Left ventricle myocardium superior (tissue), 1 donor: ENCODE results near the gene RBPJ. TPM values are rescaled to one million over a fixed set of nuclear protein-coding genes. Genes with fewer than 3 reads are reported as not detected.

Experiments used
- ATAC-seq: fragments of 200-7000 bp; cut with Tn5 transposase; one replicate; pipeline ENCODE4 v1.9.1; 2020; ENCODE audit warnings: mild to moderate bottlenecking, moderate library complexity
- DNase-seq: peaks from one replicate; pipeline ENCODE4 v3.0.0-alpha.2; 2020
- intact Hi-C: fragments of 100-400 bp; cut with micrococcal nuclease; formaldehyde crosslinking; loops from one replicate; pipeline ENCODE4 v1.11.0; 2022
- total RNA-seq: library from RNA; stranded (reverse); fragmentation: NEBNext Ultra II Directional; extraction: Animal tissue kit (Norgen Biotek cat#: 25700); gene quantifications from one replicate; pipeline ENCODE4 v1.2.1, GENCODE V29; 2021
- donor health status: DM: no; HTN: yes; CAD: no; lungs with severe emphysema.

Gene RBPJ
- total RNA-seq, 1 donor from 2014 or later = 48.4 TPM

- intact Hi-C loops = no loop called here
- no peak for ATAC-seq
- DNase-seq = no peak
Measured at GRCh38 chr4:26467724-26468123, 146.9 kb downstream of the RBPJ start.

GRCh38 chr4:26468283-26468949, 147.6 kb downstream of the RBPJ start:
- intact Hi-C loops = no loop called here
- no peak for ATAC-seq

GRCh38 chr4:26468977-26469376, 148.2 kb downstream of the RBPJ start:
- intact Hi-C loops = no loop called here

More at GRCh38 chr4:26468283-26468949, 147.6 kb downstream of the RBPJ start:
- DNase-seq = no peak

GRCh38 chr4:26471890-26472289, 151.1 kb downstream of the RBPJ start:
- DNase-seq (no peak), ATAC-seq (no peak)
- intact Hi-C loops = no loop called here

More at GRCh38 chr4:26468977-26469376, 148.2 kb downstream of the RBPJ start:
- DNase-seq = no peak
- ATAC-seq = no peak

- no peak for ATAC-seq
- intact Hi-C loops = no loop called here
- no peak for DNase-seq
Measured at GRCh38 chr4:26473893-26474292, 153.1 kb downstream of the RBPJ start.

GRCh38 chr4:26474551-26474950, 153.7 kb downstream of the RBPJ start:
- ATAC-seq = no peak
- intact Hi-C loops = no loop called here
- no peak for DNase-seq

GRCh38 chr4:26475716-26476115, 154.9 kb downstream of the RBPJ start:
- intact Hi-C loops = no loop called here
- DNase-seq = no peak
- no peak for ATAC-seq

- intact Hi-C loops = no loop called here
- DNase-seq (no peak), ATAC-seq (no peak)
Measured at GRCh38 chr4:26476545-26476944, 155.7 kb downstream of the RBPJ start.

- no peak for DNase-seq
- intact Hi-C loops = no loop called here
- no peak for ATAC-seq
Measured at GRCh38 chr4:26478330-26478729, 157.5 kb downstream of the RBPJ start.

GRCh38 chr4:26482508-26483462, 162.0 kb downstream of the RBPJ start:
- intact Hi-C loops = no loop called here
- ATAC-seq (no peak), DNase-seq (no peak)

GRCh38 chr4:26484032-26484515, 163.3 kb downstream of the RBPJ start:
- ATAC-seq (no peak), DNase-seq (no peak)
- intact Hi-C loops = no loop called here

GRCh38 chr4:26484516-26484915, 163.7 kb downstream of the RBPJ start:
- no peak for ATAC-seq
- intact Hi-C loops = no loop called here
- DNase-seq = no peak

Other genes starting within 250 kb of the RBPJ start
- gene CCKAR, start 169.5 kb downstream of the RBPJ start, total RNA-seq = not detected